Mucosa of rectum (tissue), 2 donors: ENCODE data around the gene HSDL1.
"Not testable (repeated sequence)": the region's sequence is repeated elsewhere in the genome, so short reads cannot be mapped to it uniquely, and the experiment has no call there.

Experiments
- H3K27ac ChIP-seq, 2 donors: one replicate each; pipeline ENCODE4 v1.7.0; 2013; ENCODE audit warnings: inconsistent platforms in 2 of 2, low read depth in 2 of 2, low read length in 2 of 2
- H3K27me3 ChIP-seq, 2 donors: one replicate each; pipeline ENCODE4 v1.7.0; 2013; ENCODE audit warnings: low read length in 2 of 2; ENCODE audit not compliant: control insufficient read depth in 2 of 2, insufficient read depth in 2 of 2
- H3K36me3 ChIP-seq, 2 donors: one replicate each; pipeline ENCODE4 v1.7.0; 2013; ENCODE audit warnings: low read length in 2 of 2; ENCODE audit not compliant: control insufficient read depth in 2 of 2, insufficient read depth in 2 of 2
- H3K4me1 ChIP-seq, 2 donors: one replicate each; pipeline ENCODE4 v1.7.0; 2013; ENCODE audit warnings: low read length in 2 of 2, mild to moderate bottlenecking in 1 of 2; ENCODE audit not compliant: control insufficient read depth in 2 of 2, insufficient read depth in 2 of 2
- H3K4me3 ChIP-seq, 2 donors: one replicate each; pipeline ENCODE4 v1.7.0; 2013; ENCODE audit warnings: low read length in 2 of 2
- H3K9ac ChIP-seq, 2 donors: one replicate each; pipeline ENCODE4 v1.7.0; 2013; ENCODE audit warnings: low read length in 2 of 2, low read depth in 1 of 2, mild to moderate bottlenecking in 1 of 2
- H3K9me3 ChIP-seq, 2 donors: one replicate each; pipeline ENCODE4 v1.7.0; 2013; ENCODE audit warnings: low read length in 2 of 2; ENCODE audit not compliant: control insufficient read depth in 2 of 2
- donor health status: healthy.
- donor health status: Normal muscosa, but diverticular disease.

Gene HSDL1

DNA sequence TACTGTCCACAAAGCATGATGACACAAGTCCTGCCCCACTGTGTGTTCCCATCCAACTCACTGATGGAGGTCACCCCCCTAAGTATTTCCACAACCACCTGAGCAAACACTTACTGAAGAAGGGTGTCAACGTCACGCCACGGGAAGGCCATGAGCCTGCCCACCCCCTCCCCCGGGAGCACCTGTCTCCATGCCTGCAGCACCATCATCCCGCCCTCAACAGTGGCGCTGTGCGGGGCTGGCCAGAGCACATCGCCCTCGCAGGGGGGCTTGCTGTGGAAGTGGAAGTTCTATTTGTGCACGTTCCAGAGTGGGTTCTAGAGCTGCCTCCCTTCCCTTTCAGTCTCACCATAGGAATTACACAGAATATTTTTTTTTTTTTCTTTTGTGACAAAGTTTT is 24.0 kb downstream of the HSDL1 start:
- peaks cover 4 to 9% of the 10 kb centered on the region in 2 donors for H3K36me3 ChIP-seq
- H3K9ac ChIP-seq = no peak overlapping the region
- no peaks in the 10 kb centered on the region for H3K9me3 ChIP-seq

GRCh38 chr16:84120023-84120422 is 25.0 kb downstream of the HSDL1 start:
- H3K36me3 ChIP-seq = peaks cover 4 to 9% of the 10 kb centered on the region in 2 donors
- no peak overlapping the region for H3K27ac ChIP-seq
- peaks cover 13% of the 10 kb centered on the region in 2 donors for H3K4me1 ChIP-seq

More for the DNA sequence above, 24.0 kb downstream of the HSDL1 start:
- Histone ChIP-seq H3K27me3 (no peaks in the 10 kb centered on the region), H3K27ac (no peak overlapping the region), H3K4me3 (no peak overlapping the region), H3K4me1 (peaks cover 7% of the 10 kb centered on the region in 2 donors)

DNA sequence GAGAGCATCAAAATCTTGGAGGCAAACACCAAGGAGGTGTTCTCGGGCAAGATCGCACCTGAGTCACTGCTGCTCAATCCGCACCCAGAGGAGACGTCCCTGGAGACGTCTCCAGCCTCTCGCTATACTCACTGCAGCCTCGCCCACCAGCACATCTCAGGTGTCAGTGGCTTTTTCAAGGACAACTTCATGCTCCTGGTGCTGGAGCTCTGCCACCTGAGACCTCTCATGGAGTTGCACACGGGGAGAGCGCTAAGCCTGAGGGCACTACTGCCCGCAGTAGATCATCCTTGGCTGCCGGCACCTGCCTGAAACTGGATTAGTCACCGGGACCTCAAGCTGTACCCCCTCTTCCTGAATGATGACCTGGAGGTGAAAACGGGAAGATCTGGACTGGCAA is 25.6 kb downstream of the HSDL1 start:
- Histone ChIP-seq H3K9me3 (no peaks in the 10 kb centered on the region), H3K36me3 (peaks cover 2 to 9% of the 10 kb centered on the region in 2 donors), H3K9ac (no peak overlapping the region), H3K27ac (no peak overlapping the region), H3K4me1 (peaks cover 13 to 16% of the 10 kb centered on the region in 2 donors), H3K27me3 (no peaks in the 10 kb centered on the region), H3K4me3 (no peak overlapping the region)

More at GRCh38 chr16:84120023-84120422, 25.0 kb downstream of the HSDL1 start:
- no peak overlapping the region for H3K9ac ChIP-seq
- no peaks in the 10 kb centered on the region for H3K27me3 ChIP-seq
- H3K9me3 ChIP-seq = no peaks in the 10 kb centered on the region
- no peak overlapping the region for H3K4me3 ChIP-seq

DNA sequence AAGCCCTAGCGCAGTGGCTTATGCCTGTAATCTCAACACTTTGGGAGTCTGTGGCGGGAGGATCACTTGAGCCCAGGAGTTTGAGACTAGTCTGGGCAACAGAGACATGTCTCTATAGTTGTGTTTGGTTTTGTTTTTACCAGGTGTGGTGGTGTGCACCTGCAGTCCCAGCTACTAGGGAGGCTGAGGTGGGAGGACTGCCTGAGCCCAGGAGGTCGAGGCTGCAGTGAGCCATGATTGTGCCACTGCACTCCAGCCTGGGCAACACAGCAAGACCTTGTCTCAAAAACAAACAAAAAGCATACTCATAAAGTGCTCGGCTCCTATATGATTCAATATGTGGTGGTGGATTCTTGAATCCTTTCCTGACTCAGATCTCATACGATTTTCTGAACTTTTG is 26.7 kb downstream of the HSDL1 start:
- H3K27ac ChIP-seq, H3K9ac ChIP-seq, H3K9me3 ChIP-seq, H3K4me3 ChIP-seq, H3K36me3 ChIP-seq, H3K27me3 ChIP-seq: not testable (repeated sequence)
- H3K4me1 ChIP-seq = peaks cover 13 to 16% of the 10 kb centered on the region in 2 donors

DNA sequence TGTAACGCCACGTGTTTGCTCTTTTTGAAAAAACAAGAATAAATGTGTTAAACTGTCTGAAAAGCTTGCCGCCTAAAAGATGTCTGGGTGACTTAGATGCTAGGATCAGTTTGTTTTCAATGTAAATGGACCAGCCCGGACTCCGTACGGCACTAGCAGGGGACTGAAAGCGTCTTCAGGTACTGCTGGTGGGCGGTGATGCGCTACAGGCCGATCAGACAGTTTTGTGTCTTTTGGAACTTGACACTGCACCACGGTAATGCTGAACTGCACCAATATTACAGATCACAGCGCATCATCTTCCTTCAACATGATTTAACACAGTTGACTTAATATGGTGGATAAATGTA is 27.5 kb downstream of the HSDL1 start:
- Histone ChIP-seq H3K27ac (peak overlapping the region; percentile 83 to 87), H3K4me3 (peak overlapping the region; percentile 67 to 93), H3K9ac (peak overlapping the region; percentile 80 to 81), H3K36me3 (peaks cover 0 to 1% of the 10 kb centered on the region in 2 donors), H3K4me1 (peaks cover 13 to 16% of the 10 kb centered on the region in 2 donors), H3K9me3 (no peaks in the 10 kb centered on the region), H3K27me3 (no peaks in the 10 kb centered on the region)

DNA sequence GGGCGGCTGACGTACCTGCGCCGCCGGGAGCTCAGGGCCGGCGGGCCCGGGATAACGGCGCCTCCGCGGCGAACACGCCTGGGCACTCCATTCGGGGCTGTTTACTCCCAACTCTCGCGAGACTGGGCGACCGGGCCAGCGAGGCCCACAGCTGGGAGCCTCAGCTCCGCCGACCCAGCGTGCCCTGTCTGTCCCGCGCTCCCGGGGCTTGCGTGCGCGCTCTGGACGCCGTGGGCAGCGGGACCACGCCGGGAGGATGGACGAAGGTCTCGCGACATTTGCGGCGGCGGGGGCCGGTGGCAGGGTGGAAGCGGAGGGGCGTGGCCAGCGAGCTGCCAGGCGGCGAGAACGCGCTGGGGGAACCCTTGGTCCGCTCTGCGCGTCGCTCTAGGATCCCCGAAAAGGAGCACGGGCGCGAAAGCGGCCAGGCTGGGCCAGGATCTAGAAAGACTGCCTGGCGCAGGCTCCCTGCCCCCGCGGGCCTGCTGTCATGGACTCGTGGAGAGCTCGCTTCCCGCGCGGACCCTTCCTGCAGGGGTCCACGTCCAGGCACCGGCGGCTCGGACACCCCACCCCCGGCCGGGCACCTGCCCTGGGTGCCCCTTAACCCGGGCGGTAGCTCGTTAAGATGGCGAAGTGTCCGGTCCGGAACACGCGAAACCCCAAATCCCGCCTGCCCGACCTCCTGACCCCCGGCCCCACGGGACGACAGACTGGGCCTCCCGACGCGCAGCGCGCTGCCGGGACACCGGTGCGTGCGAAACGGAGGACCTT is 28.1 kb downstream of the HSDL1 start, which contains the start of gene MBTPS1:
Gene MBTPS1, minus strand, starts transcription at position 223 of the 774 bp plus-strand sequence. CDS start 15,159 bp downstream, outside the sequence.
- no peaks in the 10 kb centered on the region for H3K36me3 ChIP-seq
- H3K27ac ChIP-seq = peak within 1 kb of the TSS; percentile 83 to 87
- H3K4me1 ChIP-seq = peaks cover 13 to 16% of the 10 kb centered on the region in 2 donors
- H3K9ac ChIP-seq = peak within 1 kb of the TSS; percentile 80 to 93
- H3K9me3 ChIP-seq = no peaks in the 10 kb centered on the region
- no peaks in the 10 kb centered on the region for H3K27me3 ChIP-seq
- H3K4me3 ChIP-seq = peak within 1 kb of the TSS; percentile 67 to 93

DNA sequence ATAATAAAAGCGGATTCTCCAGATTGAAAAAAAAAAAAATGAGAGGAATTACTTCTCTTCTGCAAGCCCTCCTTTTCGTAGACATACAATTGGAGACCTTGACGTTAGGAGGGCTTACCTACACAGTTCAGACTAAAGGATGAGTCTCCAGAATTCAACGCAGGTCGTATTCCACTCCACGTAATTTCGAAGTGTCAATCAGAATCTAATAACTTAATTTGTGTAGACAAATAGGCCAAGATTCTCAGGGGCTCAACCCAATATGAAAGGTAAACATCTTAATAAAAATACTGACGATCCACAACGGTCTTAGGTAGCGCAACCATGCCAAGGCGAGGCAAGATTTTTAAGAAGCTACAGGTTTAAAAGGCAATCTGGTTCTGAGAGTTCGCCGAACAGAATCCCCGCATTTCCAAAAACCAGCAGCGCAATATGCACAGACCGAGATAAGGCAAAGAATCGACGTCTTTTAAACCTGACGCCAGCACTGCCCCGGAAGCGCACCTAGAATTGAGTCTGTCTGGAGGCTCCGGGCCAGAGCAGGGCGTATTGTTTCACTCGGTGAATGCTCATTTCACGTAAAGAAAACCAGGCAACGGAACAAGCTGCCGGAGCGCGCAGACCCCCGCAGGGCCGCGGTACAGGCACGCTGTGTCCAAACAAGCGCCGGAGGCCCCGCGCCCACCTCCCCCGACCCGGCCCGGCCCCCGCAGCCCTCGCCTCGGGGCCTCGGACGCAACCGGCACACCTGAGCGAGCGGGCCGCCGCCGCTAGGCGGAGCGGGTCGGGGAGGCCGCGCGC is 28.9 kb downstream of the HSDL1 start:
- no peaks in the 10 kb centered on the region for H3K36me3 ChIP-seq
- H3K9ac ChIP-seq = peak overlapping the region; percentile 80 to 93
- H3K9me3 ChIP-seq = no peaks in the 10 kb centered on the region
- no peaks in the 10 kb centered on the region for H3K27me3 ChIP-seq
- peaks cover 13 to 16% of the 10 kb centered on the region in 2 donors for H3K4me1 ChIP-seq
- peak overlapping the region; percentile 67 to 93 for H3K4me3 ChIP-seq
- peak overlapping the region; percentile 83 to 87 for H3K27ac ChIP-seq

GRCh38 chr16:84111949-84112348 is 33.0 kb downstream of the HSDL1 start:
- H3K36me3 ChIP-seq = peaks cover 7 to 22% of the 10 kb centered on the region in 2 donors
- peaks cover 6 to 11% of the 10 kb centered on the region in 2 donors for H3K4me1 ChIP-seq
- H3K4me3 ChIP-seq, H3K27me3 ChIP-seq, H3K27ac ChIP-seq, H3K9ac ChIP-seq, H3K9me3 ChIP-seq: not testable (repeated sequence)

DNA sequence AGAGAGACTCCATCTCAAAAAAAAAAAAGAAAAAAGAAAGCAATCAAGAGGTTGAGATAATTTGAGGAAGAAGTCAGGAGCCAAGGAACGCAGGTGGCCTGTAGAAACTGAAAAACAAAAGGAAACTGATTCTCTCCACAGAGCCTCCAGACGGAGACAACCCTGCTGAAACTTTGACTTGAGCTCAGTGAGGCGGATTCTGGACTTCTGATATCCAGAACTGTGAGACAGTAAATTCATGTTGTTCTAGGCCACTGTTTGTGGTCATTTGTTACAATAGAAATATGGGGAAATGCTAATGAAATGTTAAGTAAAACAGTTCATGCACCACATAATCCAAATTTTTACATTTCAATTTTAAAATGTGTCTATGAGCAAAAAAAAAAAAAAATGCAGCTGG is 33.5 kb downstream of the HSDL1 start:
- peaks cover 7 to 26% of the 10 kb centered on the region in 2 donors for H3K36me3 ChIP-seq
- H3K9me3 ChIP-seq = no peaks in the 10 kb centered on the region
- H3K4me1 ChIP-seq = peaks cover 6 to 11% of the 10 kb centered on the region in 2 donors
- no peak overlapping the region for H3K27ac ChIP-seq
- H3K9ac ChIP-seq = no peak overlapping the region
- no peak overlapping the region for H3K4me3 ChIP-seq
- H3K27me3 ChIP-seq = no peaks in the 10 kb centered on the region

DNA sequence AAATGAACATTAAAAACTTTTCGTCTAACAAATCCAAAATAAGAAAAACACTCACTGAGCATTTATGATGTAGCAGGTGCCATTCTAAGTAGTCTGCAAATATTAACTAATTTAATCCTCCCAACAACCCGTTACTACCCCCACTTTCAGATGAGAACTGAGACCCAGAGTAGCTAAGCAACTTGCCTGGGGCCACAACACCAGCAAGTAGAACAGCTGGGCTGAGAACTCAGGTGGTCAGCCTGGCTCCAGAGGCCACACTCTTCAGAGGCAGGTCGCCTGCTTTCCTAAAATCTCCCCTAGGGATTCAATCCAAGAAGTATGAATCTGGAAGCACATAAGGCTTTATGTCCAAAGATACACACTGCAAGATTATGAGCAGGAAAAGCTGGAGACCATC is 34.5 kb downstream of the HSDL1 start:
- H3K27me3 ChIP-seq = no peaks in the 10 kb centered on the region
- H3K9ac ChIP-seq = no peak overlapping the region
- H3K36me3 ChIP-seq = peaks cover 7 to 29% of the 10 kb centered on the region in 2 donors
- no peaks in the 10 kb centered on the region for H3K9me3 ChIP-seq
- H3K27ac ChIP-seq = no peak overlapping the region
- peaks cover 4 to 9% of the 10 kb centered on the region in 2 donors for H3K4me1 ChIP-seq
- no peak overlapping the region for H3K4me3 ChIP-seq
